DMS53 treated with DMSO at 0.1 percent for 48 hours (cell line): ENCODE results near the gene CCDC136.

ENCODE experiments used
- DNase-seq: peaks from one replicate; lab custom pipeline; 2025; ENCODE audit not compliant: unreplicated experiment; lab: John Stamatoyannopoulos, UW

Gene CCDC136

DNA sequence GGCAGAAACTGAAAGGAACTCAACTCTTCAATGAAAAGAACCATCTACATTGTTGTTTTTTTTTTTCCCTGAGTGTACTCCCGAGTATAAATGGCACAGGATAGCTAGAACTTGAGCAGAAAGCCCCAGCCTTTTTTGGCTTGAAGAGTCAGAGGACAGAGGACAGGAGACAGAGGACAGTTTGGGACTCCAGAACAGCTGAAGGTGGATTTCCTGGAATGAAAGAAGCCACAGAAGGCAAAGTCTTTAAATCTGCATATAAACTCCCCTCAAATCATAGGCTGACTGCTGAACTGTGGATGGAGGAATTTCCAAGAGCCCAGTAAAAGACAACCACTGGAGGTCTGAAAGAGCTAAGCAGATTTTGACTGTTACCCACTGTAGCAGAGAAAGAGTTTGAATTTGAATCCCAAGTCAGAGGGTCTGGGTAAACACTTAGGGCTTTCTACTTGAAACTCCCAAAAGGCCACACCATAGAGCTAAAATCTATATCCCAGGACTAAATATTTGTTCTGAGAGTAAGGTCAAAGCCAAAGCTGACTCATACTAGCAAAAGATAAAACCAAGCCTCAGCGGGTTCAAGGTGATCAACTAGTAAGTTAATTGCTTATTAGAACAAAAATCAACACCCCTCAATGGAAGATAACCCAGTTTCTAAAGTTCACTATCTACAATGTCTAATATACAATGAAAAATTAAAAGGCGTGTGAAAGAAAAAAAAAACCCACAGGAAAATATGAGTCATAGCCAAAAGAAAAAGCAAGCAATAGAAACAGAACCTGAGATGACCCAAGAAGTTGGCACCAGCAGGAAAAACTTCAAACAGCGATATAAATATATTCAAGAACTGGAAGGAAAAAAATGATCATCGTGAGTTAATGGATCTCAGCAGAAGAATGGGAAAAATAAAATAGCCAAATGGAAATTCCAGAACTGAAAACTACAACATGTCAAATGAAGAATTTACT, 14.3 kb upstream of the CCDC136 start:
- no peak for DNase-seq

DNA sequence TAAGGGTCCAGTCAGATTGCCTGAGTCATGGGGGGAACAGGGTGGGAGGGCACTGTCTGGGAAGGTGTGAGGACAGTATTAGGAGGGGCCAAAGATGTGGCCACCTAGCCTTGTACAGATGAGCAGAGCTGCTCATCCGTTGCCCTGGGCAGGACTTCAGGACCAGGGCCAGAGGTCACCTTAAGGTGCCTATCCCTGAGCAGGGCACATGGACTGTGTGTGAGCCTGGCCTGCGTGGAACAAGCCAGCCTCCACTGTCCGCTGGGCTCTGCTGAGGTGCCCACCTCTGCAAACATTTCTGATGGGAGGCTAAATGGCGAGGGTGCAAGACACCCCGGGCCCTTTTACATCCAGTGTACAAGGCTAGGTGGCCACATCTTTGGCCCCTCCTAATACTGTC, 12.8 kb upstream of the CCDC136 start:
- no peak for DNase-seq

DNA sequence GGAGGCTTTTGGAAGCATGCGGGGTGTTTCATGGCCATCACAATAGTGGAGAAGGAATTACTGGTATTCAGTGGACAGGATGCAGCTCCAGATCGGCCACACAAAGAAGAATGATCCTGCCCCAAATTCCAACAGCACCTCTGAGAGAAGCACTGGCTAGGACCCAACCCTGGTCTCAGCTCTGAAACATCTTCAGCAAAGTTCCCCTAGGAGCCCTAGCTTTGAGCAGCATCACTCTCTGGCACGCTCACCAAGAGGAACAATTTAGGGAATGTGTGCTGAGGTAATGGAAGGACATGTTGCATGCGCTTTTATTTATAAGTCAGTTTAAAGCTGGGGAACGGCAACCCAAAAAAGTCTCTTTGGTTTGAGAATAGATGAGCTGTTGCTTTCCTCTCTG, 10.6 kb upstream of the CCDC136 start:
- no peak for DNase-seq

DNA sequence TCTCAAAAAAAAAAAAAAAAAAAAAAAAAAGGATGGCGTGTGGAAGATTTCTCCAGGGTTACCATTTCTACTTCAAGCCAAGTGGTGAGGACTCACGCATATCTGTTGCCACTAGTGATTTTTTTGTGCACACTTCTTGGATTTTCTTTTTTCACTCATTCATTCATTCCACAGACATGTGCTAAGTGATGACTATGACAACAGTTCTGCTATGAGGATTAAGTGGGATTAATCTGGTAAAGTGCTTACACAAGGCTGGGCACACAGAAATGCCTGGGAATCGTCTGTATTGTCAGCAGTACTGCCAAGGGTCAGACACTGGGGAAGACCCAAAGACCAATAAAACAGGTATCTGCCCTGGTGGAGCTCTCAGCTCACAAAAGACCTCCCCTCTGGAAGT, 9.9 kb upstream of the CCDC136 start:
- no peak for DNase-seq

DNA sequence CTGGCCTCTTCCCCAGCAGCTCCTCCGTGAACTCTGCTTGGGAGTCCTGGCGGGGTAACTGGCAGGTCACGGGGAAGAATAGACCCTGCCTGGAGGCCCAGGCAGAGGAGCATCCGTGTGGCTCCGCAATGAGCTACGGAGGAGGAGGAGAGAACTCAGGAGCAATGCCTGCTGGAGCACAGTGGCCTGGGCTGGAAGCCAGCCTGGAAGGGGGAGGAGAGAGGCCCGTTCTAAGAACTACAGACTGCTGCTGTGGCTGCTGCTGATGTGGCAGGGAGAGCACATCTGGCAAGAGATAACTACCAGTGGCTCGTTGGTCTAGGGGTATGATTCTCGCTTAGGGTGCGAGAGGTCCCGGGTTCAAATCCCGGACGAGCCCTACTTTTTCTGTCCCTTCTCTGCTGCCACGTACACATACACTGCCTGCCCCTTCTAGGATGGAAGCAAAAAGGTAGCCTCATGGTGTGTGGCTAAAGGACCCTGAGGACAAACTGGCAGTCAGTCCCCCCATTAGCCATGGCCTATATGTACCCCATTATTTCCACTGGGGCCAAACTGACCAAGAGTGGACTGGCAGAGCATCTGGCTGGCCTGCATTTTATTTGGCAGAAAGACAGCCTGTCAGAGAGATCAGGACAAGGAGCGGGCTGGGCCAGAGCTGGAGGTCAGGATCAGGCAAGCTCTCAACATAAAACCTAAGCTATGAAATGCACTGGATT, 8.5 kb upstream of the CCDC136 start:
- DNase-seq: peak; percentile 38

DNA sequence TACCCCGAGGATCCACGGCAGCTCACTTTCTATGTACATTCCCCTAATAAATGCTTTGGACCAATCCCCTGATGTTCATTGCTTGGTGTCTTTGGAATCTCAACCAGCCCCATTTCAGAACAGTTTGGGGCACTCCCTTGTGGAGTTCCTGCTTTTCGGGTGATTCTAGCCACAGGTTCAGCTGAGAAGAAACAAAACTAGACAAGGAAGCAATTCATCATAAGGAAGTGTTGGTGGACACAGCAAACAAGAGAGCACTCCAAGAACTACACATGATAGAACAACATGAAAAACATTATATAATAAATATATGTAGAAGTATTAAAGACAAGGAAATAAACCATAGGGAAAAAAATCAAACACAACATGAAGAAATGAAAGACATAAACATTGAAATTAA, 6.0 kb upstream of the CCDC136 start:
- DNase-seq: no peak

DNA sequence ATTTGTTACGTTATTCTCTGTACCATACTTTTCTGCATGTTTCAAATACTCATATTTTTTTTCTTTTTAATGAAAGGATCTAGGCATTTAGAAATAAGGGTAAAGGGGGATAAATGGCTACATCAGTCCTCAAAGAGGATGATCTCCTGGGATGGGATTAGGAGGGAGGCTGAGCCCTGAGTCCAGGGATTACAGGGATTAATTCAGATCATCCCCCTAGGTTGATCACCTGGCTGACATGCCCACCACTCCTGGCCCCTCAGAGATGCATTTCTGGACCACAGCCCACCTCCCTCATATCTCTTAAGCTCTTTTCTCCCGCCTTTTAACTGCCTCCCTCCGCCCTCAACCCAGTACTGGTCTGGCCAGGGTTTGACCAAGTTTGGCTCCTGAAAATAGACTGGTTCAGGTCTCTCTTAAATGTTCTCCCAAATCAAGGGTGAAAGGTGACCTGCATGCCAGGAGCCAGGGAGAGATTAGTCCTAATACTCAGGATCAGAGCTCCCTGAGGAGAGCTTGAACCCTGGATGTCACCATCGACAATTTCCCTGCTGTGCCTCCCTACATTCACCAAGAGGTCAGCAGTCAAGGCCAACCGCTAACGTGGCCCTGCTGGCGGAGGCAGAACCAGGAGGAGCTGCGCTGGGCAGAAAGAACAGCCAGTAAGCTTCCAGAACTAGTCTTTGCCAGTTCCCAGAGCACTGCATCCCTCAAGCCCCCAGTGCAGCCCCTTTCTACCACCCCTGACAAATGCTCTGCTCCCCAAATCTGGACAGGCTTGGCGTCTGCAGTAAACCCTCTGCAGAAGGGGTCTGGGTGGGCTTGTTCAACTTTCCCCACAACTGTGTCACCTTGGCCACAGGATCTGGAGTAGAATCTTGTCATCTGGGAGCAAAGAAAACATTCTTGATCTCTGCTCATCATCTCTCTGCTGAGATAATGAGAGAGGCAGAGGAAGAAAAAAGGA, 3.0 kb upstream of the CCDC136 start:
- DNase-seq: no peak

DNA sequence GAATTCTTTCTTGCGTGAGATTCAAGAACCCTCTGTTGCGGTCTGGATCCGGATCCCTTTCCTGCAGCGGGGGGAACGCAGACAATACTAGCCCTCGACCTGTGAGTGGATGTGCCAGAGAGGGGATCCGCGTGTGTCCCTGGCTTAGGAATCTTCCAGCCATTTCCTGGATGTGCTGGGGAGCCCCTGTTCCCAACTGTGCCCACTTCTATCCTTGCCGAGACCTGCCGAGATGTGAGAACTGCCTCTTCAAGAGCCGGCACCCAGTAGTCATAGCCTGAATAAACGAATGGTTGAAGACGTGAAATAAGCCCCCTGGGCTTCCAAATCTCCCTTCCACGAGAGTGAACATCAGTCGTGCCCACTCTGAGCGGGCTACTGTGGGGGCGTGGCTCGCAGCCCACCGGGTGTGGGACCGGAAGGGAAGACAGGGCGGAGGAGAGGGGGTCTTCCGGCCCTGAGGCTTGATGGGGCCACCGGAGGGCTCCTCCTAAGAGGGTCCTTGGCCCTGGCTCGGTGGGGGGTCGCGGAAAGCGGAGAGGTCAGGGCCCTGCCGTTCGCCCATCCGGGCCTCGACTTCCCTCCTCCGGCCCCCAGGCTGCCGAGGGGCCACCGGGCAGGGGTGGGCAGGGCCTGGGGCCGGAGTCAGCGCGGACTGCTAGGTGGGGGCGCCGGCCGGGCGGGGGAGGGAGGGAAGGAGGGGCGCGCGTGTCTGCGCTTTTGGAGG, 1.3 kb upstream of the CCDC136 start:
- DNase-seq: no peak

DNA sequence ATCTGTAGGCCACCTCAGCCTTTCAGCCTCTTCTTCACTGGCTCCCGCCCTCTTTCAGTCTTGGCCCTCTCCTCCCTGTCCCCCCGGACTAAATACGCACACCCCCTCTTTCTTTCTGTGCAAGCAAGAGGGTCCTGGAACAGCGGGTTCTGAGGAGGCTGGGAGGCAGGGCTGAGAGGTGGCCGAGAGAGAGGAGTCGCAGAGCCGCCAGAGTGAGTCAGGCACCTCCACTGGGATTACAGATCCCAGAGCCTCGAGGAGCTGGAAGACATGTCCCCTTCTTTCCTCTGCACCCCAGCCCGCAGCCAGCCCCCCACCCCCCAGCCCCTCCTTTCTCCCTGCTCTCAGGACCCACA, 182 bp downstream of the CCDC136 start:
- DNase-seq: no peak

DNA sequence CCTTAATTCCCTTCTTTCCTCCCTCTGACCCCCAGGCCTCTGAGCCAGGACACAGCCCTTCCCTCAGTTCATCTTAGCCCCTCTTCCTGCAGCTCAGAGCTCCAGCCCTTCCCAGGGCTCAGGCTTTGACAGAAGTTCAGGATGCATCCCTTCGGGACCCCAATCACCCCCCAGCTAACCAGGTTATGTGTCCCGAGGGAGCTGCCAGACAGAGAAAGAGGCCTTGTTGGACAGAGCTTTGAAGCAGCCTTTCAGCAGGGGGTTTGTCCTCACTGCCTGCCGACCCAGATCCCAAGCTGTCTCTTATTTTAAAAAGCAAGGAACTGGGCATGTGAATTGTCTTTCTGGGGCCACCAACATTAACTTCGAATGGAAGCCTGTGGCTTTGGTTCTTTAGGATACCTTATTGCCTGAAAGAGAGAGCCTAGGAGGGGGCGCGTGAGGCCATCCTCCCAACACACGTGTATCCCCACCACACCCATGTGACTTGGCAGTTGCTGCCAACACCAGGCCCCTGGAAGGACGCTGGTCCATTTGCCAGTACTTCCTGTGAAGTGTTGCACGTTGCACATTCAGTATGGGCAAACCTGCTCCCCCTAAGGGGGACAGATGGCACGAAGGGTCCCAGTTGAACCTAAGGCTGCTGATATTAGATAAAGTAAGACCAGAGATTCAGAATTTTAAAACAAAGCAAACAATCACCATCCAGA, 858 bp downstream of the CCDC136 start:
- no peak for DNase-seq

DNA sequence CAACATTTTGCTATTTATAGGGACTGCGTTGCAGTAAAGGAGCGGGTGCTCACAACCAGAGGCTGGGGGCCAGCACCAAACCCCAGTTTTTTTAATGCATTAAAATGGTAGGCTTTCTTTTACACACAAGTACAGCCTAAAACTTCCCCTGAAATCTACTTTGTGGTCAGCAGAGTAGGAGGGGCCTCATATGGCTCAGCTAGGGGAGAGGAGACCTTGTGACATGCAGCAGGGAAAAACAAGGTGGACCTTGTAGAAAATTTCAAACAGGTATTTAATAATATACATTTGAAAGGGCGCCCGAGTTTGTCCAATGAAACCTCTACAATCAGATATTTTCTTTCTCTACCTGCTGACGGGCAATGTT, 1.4 kb downstream of the CCDC136 start:
- DNase-seq: no peak

DNA sequence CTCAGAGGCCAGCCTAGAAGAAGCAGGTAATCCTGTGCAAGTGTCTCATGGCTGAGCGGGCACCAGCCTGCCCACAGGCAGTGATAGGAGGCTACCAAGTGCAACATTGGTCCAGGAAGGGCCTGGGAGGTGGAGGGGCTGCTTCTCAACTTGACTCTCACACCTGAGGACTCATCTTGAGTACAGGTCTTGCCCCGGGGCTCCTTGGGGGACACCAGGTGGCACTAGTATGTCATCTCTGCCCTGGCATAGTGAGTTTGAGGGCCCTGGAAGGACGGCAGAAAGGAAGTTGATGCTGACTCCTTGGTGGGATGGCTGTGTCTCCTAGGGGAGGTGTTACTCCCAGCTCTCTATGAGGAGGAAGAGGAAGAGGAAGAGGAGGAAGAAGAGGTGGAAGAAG, 2.3 kb downstream of the CCDC136 start:
- no peak for DNase-seq

DNA sequence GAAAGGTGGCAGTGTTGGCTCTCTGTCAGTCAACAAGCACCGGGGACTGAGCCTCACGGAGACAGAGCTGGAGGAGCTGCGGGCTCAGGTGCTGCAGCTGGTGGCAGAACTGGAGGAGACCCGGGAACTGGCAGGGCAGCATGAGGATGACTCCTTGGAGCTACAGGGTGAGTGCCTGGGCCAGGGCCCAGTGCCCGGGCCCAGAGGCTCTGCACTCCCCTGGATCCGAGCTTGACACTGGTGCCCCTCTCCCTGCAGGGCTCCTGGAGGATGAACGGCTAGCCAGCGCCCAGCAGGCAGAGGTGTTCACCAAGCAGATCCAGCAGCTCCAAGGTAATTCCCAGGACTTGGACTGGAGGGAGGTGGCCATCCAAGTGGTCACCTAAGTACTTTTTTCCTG, 2.7 kb downstream of the CCDC136 start:
- no peak for DNase-seq

DNA sequence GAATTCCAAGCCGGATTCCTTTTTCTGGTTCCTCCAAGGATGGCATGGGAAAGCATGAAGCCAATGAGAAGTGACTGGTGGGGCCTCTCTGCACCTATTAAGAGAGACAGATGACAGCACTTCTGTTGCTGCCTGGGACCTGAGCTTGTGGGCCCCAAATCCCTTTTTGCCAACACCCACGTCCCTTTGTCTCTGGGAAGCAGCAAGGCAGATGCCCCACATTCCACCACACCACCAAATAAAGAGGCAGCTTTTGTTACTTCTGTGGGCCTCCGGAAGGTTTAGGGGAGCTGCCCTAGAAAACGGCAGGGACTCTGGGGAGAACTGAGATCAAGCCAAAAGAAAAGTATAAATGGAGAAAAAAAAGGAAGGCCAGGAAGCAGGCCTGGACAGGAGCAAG, 3.4 kb downstream of the CCDC136 start:
- no peak for DNase-seq

DNA sequence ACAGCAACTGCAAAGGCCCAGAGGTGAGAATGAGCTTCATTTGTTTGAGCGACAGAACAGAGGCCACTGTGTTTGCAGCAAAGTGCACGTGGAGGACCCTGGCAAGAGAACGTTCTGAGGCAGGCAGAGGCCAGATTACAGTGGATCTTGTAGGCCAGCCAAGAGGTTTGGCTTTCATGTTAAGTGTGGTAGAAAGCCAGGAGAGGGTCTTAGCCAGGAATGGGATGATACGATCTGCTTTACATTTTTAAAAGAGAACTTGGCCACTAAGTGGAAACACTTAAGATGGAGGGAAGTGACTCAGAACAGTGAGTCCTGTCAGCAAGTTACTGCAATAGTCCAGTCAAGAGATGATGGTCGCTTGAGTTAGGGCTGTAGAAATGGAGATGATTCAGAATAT, 4.6 kb downstream of the CCDC136 start:
- DNase-seq: no peak

DNA sequence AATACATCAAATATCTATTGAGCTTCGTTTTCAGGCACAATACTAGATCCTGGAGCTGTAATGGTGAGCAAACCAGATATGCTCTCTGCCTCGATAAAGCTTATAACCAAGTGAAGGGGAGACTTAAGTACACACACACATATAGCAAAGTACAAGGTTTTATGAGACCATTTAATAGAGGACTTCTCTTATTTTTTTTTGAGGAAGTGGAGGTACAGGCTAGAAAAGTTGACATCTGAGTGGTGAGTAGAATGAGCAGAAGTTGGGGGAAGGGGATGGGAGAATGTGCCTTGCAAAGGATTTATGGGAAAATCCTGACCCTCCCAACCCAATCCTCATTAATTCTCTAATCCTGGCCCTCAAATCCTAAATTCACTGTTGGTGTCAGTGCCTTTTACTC, 7.7 kb downstream of the CCDC136 start:
- DNase-seq: no peak

DNA sequence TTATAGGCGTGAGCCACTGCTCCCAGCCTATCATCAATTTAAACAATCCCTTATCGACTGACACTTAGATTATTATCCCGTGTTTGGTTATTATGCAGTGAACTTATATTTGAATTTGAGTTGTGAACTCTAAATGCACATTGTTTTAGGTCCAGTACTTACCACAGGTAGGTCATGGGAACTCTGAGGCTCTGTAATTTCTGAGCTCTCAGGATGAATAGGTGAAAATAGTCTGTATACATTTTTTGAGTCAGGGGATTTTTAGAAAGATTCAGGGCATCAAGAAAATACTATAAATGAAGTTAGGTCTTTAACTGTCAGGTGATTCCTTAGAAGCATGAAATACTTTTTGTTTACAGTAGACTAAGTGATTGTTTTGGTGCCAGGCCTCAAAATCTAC, 8.8 kb downstream of the CCDC136 start:
- no peak for DNase-seq

DNA sequence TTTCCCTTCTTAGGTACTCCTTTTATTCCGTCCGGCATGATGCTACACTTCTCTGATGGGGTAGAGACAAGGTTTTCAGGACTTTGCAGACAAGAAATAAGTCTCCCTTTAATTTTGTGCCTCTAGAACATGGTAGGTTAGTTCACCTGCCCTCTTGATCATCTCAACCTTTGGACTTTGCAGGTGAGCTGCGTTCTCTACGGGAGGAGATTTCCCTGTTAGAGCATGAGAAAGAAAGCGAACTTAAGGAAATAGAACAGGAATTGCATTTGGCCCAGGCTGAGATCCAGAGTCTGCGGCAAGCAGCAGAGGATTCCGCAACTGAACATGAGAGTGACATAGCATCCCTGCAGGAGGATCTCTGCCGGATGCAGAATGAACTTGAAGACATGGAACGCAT, 9.2 kb downstream of the CCDC136 start:
- no peak for DNase-seq

DNA sequence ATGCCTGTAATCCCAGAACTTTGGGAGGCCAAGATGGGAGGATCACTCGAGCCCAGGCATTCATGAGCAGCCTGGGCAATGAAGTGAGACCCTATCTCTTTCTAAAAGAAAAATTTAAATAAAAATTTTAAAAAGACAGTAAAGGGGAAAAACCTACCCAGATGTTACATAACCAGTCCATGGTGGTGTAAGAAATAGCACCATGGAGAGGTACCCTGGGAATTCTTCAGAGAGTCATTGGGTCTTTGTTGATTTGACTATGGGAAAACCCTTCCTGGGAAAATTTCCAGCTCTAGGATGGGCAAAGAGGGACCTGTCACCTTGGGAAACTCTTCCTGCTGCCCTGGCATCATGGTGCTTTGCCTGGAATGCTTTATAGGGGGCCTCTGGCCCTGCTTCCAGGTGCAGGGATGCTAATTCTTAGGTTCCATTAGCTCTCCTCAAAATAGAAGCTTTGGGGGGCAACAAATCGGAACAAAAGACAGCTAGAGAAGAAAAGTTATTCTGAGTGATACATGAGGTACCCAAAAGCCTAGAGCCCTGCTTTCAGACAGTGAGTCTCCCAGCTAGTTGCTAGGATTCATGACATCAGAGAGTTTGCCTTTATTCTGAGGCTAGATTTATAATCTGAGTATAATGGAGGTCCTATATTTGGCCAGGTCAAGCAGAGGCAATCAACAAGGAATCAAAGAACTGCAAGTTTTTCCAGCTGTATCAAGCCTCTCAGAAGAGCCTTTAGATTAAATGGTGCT, 10.1 kb downstream of the CCDC136 start:
- DNase-seq: no peak
